SK-N-SH (cell line): ENCODE measurements around the gene ARFGAP1. TPM values are rescaled to one million over a fixed set of nuclear protein-coding genes. Genes with fewer than 3 reads are reported as not detected.

Experiments
- CTCF ChIA-PET: fragments of 300-600, 350-600 bp; formaldehyde crosslinking; extraction: SDS; loops from one replicate; lab custom pipeline; 2021; lab: Yijun Ruan, JAX
- POLR2A ChIA-PET: fragments of 350-600 bp; sonication (Branson Sonifier 250); formaldehyde crosslinking; extraction: SDS; loops from one replicate; lab custom pipeline; 2020; ENCODE audit warnings: antibody characterized with exemption, inconsistent platforms; lab: Yijun Ruan, JAX
- DNase-seq: peaks from one replicate; pipeline ENCODE4 v3.0.0; 2012
- H2AFZ ChIP-seq: fragments of 200-600 bp; sonication (generic); 2 replicates; pipeline ENCODE4 v1.8.1; 2016; ENCODE audit warnings: antibody characterized with exemption, mild to moderate bottlenecking, low read depth
- H3F3A ChIP-seq: fragments of 200-600 bp; sonication (generic); replicated peaks from 2 replicates; pipeline ENCODE3; 2016; ENCODE audit warnings: antibody characterized with exemption, mild to moderate bottlenecking; ENCODE audit not compliant: insufficient read depth
- H3K27ac ChIP-seq, 2 experiments: fragments of 200-500 bp in 1 of 2; fragments of 200-600 bp in 1 of 2; sonication (Bioruptor generic) in 1 of 2; sonication (generic), shearing (Covaris generic) in 1 of 2; 2 replicates each; pipeline versions ENCODE4 v1.5.1 to v1.6.1; 2014 to 2016; ENCODE audit warnings: low read depth in 2 of 2, inconsistent platforms in 1 of 2, low read length in 1 of 2, mild to moderate bottlenecking in 1 of 2, mixed read lengths in 1 of 2
- H3K27me3 ChIP-seq: fragments of 200-600 bp; sonication (generic), shearing (Covaris generic); 2 replicates; pipeline ENCODE4 v1.6.1; 2016; ENCODE audit warnings: mixed run types; ENCODE audit not compliant: insufficient read depth
- H3K36me3 ChIP-seq, 2 experiments: fragments of 200-500 bp in 1 of 2; fragments of 200-600 bp in 1 of 2; sonication (Bioruptor generic) in 1 of 2; sonication (generic) in 1 of 2; replicated peaks in 1 of 2; 2 replicates each; pipeline versions ENCODE3 to v1.5.1; 2014 to 2016; ENCODE audit warnings: low read length in 1 of 2, mild to moderate bottlenecking in 1 of 2; ENCODE audit not compliant: insufficient read depth in 2 of 2, control insufficient read depth in 1 of 2
- H3K4me1 ChIP-seq, 2 experiments: fragments of 200-500 bp in 1 of 2; fragments of 200-600 bp in 1 of 2; sonication (Bioruptor generic) in 1 of 2; sonication (generic), shearing (Covaris generic) in 1 of 2; 2 replicates each; pipeline versions ENCODE4 v1.5.1 to v1.6.1; 2014 to 2016; ENCODE audit warnings: low read depth in 1 of 2, low read length in 1 of 2, mixed run types in 1 of 2; ENCODE audit not compliant: insufficient read depth in 2 of 2, control insufficient read depth in 1 of 2
- H3K4me2 ChIP-seq: fragments of 200-600 bp; sonication (generic), shearing (Covaris generic); 2 replicates; pipeline ENCODE4 v1.6.1; 2017; ENCODE audit warnings: mixed run types
- H3K4me3 ChIP-seq, 2 experiments: fragments of 200-500 bp in 1 of 2; fragments of 200-600 bp in 1 of 2; sonication (Bioruptor generic) in 1 of 2; sonication (generic), shearing (Covaris generic) in 1 of 2; 2 replicates each; pipeline versions ENCODE4 v1.5.1 to v1.8.1; 2014 to 2016; ENCODE audit warnings: low read depth in 2 of 2, inconsistent platforms in 1 of 2, low read length in 1 of 2, mild to moderate bottlenecking in 1 of 2, mixed read lengths in 1 of 2, moderate library complexity in 1 of 2
- H3K79me2 ChIP-seq: fragments of 200-600 bp; sonication (generic); 2 replicates; pipeline ENCODE4 v1.8.1; 2017; ENCODE audit warnings: mild to moderate bottlenecking; ENCODE audit not compliant: insufficient read depth
- H3K9ac ChIP-seq: fragments of 200-600 bp; sonication (generic); 2 replicates; pipeline ENCODE4 v1.6.1; 2017; ENCODE audit warnings: mixed run types
- H3K9me2 ChIP-seq: fragments of 200-600 bp; sonication (generic); 2 replicates; pipeline ENCODE4 v1.6.1; 2017; ENCODE audit warnings: mixed run types
- H3K9me3 ChIP-seq: fragments of 200-600 bp; sonication (generic); 2 replicates; pipeline ENCODE4 v1.6.1; 2017; ENCODE audit warnings: mixed run types, mild to moderate bottlenecking, moderate library complexity
- H4K20me1 ChIP-seq: fragments of 200-600 bp; sonication (generic); 2 replicates; pipeline ENCODE4 v1.6.1; 2017; ENCODE audit warnings: mild to moderate bottlenecking, mixed run types; ENCODE audit not compliant: insufficient read depth
- CHD2 ChIP-seq: fragments of 150-350 bp; IDR thresholded peaks from 2 replicates; pipeline ENCODE4 v1.6.1; 2018; ENCODE audit warnings: low read length; ENCODE audit not compliant: partially characterized antibody
- ELF1 ChIP-seq: IDR thresholded peaks from 2 replicates; pipeline ENCODE4 v1.4.0; 2012
- EP300 ChIP-seq, 2 experiments: IDR thresholded peaks; 2 replicates each; pipeline versions ENCODE4 v1.4.0 to v1.6.1; 2012; ENCODE audit warnings: borderline replicate concordance in 1 of 2, low read depth in 1 of 2, low read length in 1 of 2
- EZH2phosphoT487 ChIP-seq: fragments of 200-600 bp; sonication (generic); IDR thresholded peaks from 2 replicates; pipeline ENCODE4 v1.6.1; 2017; ENCODE audit warnings: low read depth, mixed run types, mild to moderate bottlenecking, antibody characterized with exemption, moderate library complexity, borderline replicate concordance
- FOSL2 ChIP-seq: IDR thresholded peaks from 2 replicates; pipeline ENCODE4 v1.4.0; 2012; ENCODE audit warnings: low read depth, mild to moderate bottlenecking, moderate library complexity, borderline replicate concordance
- FOXJ3 ChIP-seq: sonication (generic); formaldehyde crosslinking; IDR thresholded peaks from 2 replicates; pipeline ENCODE4 v1.5.1; 2020; ENCODE audit warnings: mild to moderate bottlenecking, missing genetic modification reagents
- FOXM1 ChIP-seq: IDR thresholded peaks from 2 replicates; pipeline ENCODE4 v1.4.0; 2012; ENCODE audit warnings: low read depth, mild to moderate bottlenecking
- GABPA ChIP-seq: IDR thresholded peaks from 2 replicates; pipeline ENCODE4 v1.4.0; 2012; ENCODE audit warnings: low read depth, mild to moderate bottlenecking
- IRF3 ChIP-seq: fragments of 150-350 bp; IDR thresholded peaks from 2 replicates; pipeline ENCODE4 v1.6.1; 2016; ENCODE audit warnings: mild to moderate bottlenecking, low read depth, low read length
- MAX ChIP-seq: IDR thresholded peaks from 2 replicates; pipeline ENCODE4 v1.4.0; 2012; ENCODE audit warnings: low read depth
- MXI1 ChIP-seq: IDR thresholded peaks from 2 replicates; pipeline ENCODE4 v1.6.1; 2012; ENCODE audit warnings: mild to moderate bottlenecking, low read depth, low read length, improper control_type of control experiment
- NRF1 ChIP-seq: IDR thresholded peaks from 2 replicates; pipeline ENCODE4 v1.6.1; 2012; ENCODE audit warnings: low read depth, mild to moderate bottlenecking, low read length
- POLR2AphosphoS5 ChIP-seq: IDR thresholded peaks from 2 replicates; pipeline ENCODE4 v1.6.1; 2012; ENCODE audit warnings: low read depth, low read length
- RAD21 ChIP-seq: IDR thresholded peaks from 2 replicates; pipeline ENCODE4 v1.6.1; 2012; ENCODE audit warnings: mild to moderate bottlenecking, low read length
- REST ChIP-seq: IDR thresholded peaks from 2 replicates; pipeline ENCODE4 v1.6.1; 2012; ENCODE audit warnings: mild to moderate bottlenecking, low read depth, low read length, moderate library complexity
- RFX5 ChIP-seq: IDR thresholded peaks from 2 replicates; pipeline ENCODE4 v1.6.1; 2012; ENCODE audit warnings: mild to moderate bottlenecking, improper control_type of control experiment, low read length
- USF1 ChIP-seq: IDR thresholded peaks from 2 replicates; pipeline ENCODE4 v1.4.0; 2012; ENCODE audit warnings: low read depth, borderline replicate concordance
- USF2 ChIP-seq: fragments of 150-350 bp; IDR thresholded peaks from 2 replicates; pipeline ENCODE4 v1.6.1; 2017; ENCODE audit warnings: antibody characterized with exemption, low read length, low read depth, borderline replicate concordance
- ZBTB33 ChIP-seq: IDR thresholded peaks from 2 replicates; pipeline ENCODE4 v1.4.0; 2012; ENCODE audit warnings: low read depth, borderline replicate concordance
- WGBS: methylation state at CpG from one replicate; pipeline ENCODE4 v1.1.6; 2017; ENCODE audit warnings: low lambda C conversion rate; 5-methylcytosine and 5-hydroxymethylcytosine counted together
- polyA plus RNA-seq, 3 experiments: library from polyadenylated mRNA; depleted of rRNA; stranded (reverse); fragments of >200 nt; gene quantifications; 2 replicates each; pipeline ENCODE4 v1.2.3, GENCODE V29; 2012

The ARFGAP1 gene
- polyA plus RNA-seq, 1 of the 3 experiments (the other 2 are of a cell fraction): 72.7 TPM

GRCh38 chr20:63328718-63329275 lies 56.2 kb downstream of the ARFGAP1 start:
- Histone ChIP-seq H3K27me3 (no peaks in the 10 kb centered on the region; the same call in 1 of the 2 replicates), H3K9me2 (no peaks in the 10 kb centered on the region), H3K9ac (no peak overlapping the region), H3K36me3 (no peaks in the 10 kb centered on the region), H3K4me1 (peaks cover 0 to 3% of the 10 kb centered on the region in 2 experiments; a peak in 1 of 4 replicates), H3K4me3 (no peak overlapping the region), H3K27ac (no peak overlapping the region), H3K79me2 (no peaks in the 10 kb centered on the region), H4K20me1 (no peaks in the 10 kb centered on the region)
- CTCF ChIA-PET: interaction anchor here (0.9 to 4.0 kb wide), 2 partner anchors 10 to 20 kb away, joined by 3 to 28 read pairs; no protein-coding TSS in a partner anchor
- WGBS: 41% methylated on average over 14 of the region's 21 CpGs
- POLR2A ChIA-PET: no interaction called here
- TF ChIP-seq ELF1 (no peak), MAX (no peak), USF2 (no peak), FOSL2 (no peak), ZBTB33 (no peak), EP300 (IDR thresholded peaks at IDR 0.05; ENCODE audit: borderline replicate concordance in 1 of 2, low read depth in 1 of 2, low read length in 1 of 2) (no peak), USF1 (no peak), FOXM1 (no peak), NRF1 (no peak), POLR2AphosphoS5 (no peak), REST (no peak), CHD2 (no peak), FOXJ3 (CRISPR knock-in tag) (no peak), RFX5 (no peak), RAD21 (no peak), IRF3 (no peak), GABPA (no peak), EZH2phosphoT487 (no peak), MXI1 (no peak)
- TF ChIP-seq, all 33 proteins: peak for 0
- no peak overlapping the region for H2AFZ ChIP-seq
- no peak for DNase-seq
- no peak overlapping the region for H3K4me2 ChIP-seq
- no peaks in the 10 kb centered on the region for H3F3A ChIP-seq
- H3K9me3 ChIP-seq: no peaks in the 10 kb centered on the region
